ENCODE data around the gene IFNGR2. TPM values are rescaled to one million over a fixed set of nuclear protein-coding genes. Genes with fewer than 3 reads are reported as not detected.
"Not testable (repeated sequence)": the region's sequence is repeated elsewhere in the genome, so short reads cannot be mapped to it uniquely, and the experiment has no call there.

IFNGR2 gene
- total RNA-seq, 4 donors from 2014 or later: 25.4 to 67.6 (median 58.3) TPM

DNA sequence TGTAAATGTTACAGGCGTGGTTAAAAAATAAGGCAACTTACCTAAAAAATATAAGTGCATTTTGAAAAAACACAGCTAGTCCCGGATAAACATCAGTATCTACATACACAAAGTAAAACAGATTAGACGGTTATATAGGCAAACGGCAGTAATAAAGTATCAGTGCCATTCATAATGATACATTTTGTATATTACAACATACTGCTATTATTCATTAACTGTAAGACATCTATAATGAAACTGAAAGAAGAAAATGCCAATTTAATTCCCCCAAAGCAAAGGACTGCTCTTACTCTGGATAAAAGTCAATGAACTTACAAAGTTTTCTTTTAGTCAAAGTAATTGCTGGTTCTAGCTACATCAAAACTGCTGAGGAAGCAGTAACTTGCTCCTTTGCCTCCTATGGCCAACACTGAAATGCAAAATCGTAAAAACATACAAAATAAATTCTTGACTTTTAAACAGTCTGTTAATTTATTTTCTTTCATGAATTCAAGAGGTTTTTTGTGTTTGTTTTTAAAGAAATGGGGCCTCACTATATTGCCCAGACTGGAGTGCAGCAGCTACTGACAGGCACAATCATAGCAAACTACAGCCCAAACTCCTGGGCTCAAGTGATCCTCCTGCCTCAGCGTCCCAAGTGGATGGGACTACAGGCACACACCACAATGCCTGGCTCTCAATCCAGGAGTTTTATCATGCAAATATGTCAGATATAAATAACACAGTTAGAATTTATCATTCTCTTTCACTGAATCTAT lies 52.7 kb downstream of the IFNGR2 start:
- Histone ChIP-seq H3K27me3 (no peaks in the 10 kb centered on the region), H3K9me3 (no peaks in the 10 kb centered on the region), H3K4me3 (no peak overlapping the region), H3K27ac (no peak overlapping the region), H3K4me1 (no peaks in the 10 kb centered on the region), H3K36me3 (no peaks in the 10 kb centered on the region)
- TF ChIP-seq POLR2A (IDR thresholded peaks at IDR 0.05): no peak
- TF ChIP-seq, protein P1, sequence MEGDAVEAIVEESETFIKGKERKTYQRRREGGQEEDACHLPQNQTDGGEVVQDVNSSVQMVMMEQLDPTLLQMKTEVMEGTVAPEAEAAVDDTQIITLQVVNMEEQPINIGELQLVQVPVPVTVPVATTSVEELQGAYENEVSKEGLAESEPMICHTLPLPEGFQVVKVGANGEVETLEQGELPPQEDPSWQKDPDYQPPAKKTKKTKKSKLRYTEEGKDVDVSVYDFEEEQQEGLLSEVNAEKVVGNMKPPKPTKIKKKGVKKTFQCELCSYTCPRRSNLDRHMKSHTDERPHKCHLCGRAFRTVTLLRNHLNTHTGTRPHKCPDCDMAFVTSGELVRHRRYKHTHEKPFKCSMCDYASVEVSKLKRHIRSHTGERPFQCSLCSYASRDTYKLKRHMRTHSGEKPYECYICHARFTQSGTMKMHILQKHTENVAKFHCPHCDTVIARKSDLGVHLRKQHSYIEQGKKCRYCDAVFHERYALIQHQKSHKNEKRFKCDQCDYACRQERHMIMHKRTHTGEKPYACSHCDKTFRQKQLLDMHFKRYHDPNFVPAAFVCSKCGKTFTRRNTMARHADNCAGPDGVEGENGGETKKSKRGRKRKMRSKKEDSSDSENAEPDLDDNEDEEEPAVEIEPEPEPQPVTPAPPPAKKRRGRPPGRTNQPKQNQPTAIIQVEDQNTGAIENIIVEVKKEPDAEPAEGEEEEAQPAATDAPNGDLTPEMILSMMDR (IDR thresholded peaks at IDR 0.05): no peak
- intact Hi-C loops (cut with DNase I; ENCODE audit: low total_unique reads): no loop called here
- no peak for DNase-seq

- intact Hi-C loops (cut with DNase I; ENCODE audit: low total_unique reads): no loop called here
- TF ChIP-seq, protein P1 (IDR thresholded peaks at IDR 0.05): no peak
- no peak for TF ChIP-seq POLR2A (IDR thresholded peaks at IDR 0.05)
- Histone ChIP-seq H3K27me3 (no peaks in the 10 kb centered on the region), H3K4me1 (no peaks in the 10 kb centered on the region), H3K4me3 (no peak overlapping the region), H3K36me3 (no peaks in the 10 kb centered on the region), H3K27ac (no peak overlapping the region), H3K9me3 (no peaks in the 10 kb centered on the region)
- DNase-seq: no peak
Measured at GRCh38 chr21:33458861-33459260, 55.6 kb downstream of the IFNGR2 start.

GRCh38 chr21:33461538-33462250 lies 58.5 kb downstream of the IFNGR2 start:
- no peak for TF ChIP-seq POLR2A (IDR thresholded peaks at IDR 0.05)
- TF ChIP-seq, protein P1 (IDR thresholded peaks at IDR 0.05): no peak
- Histone ChIP-seq H3K9me3 (no peaks in the 10 kb centered on the region), H3K36me3 (no peaks in the 10 kb centered on the region), H3K4me1 (no peaks in the 10 kb centered on the region), H3K27me3 (no peaks in the 10 kb centered on the region), H3K4me3 (no peak overlapping the region), H3K27ac (no peak overlapping the region)
- no peak for DNase-seq
- intact Hi-C loops (cut with DNase I; ENCODE audit: low total_unique reads): no loop called here

DNA sequence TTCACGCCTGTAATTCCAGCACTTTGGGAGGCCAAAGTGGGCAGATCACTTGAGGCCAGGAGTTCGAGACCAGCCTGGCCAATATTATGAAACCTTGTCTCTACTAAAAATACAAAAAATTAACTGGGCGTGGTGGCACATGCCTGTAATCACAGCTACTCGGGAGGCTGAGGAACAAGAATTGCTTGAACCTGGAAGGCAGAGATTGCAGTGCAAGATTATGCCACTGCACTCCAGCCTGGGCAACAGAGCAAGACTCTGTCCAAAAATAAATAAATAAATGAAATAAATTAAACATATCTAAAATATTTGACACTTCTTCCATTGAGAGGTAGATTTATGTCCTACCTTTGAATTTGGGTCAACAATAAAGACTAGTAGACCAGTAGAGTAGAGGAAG lies 66.0 kb downstream of the IFNGR2 start:
- DNase-seq; H3K9me3 ChIP-seq; intact Hi-C loops (cut with DNase I; ENCODE audit: low total_unique reads); H3K27ac ChIP-seq; H3K4me1 ChIP-seq; H3K36me3 ChIP-seq; H3K27me3 ChIP-seq; H3K4me3 ChIP-seq: not testable (repeated sequence)

DNA sequence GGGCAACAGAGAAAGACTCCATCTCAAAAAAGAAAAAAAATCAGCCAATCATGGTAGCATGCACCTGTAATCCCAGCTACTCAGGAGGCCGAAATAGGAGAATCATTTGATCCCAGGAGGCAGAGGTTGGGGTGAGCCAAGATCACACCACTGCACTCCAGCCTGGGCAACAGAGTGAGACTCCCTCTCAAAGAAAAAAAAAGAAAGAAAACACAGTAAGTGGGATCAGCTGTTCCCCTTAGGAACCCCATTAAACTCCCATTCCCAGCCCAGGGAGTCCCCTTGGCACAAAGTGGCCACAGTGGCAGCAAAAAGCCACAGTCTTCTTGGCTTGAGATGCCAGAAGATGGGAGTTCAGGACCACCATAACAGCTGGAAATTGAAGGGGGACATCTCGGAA lies 67.5 kb downstream of the IFNGR2 start:
- Histone ChIP-seq H3K4me3 (no peak overlapping the region), H3K4me1 (no peaks in the 10 kb centered on the region), H3K9me3 (no peaks in the 10 kb centered on the region), H3K27ac (no peak overlapping the region), H3K27me3 (no peaks in the 10 kb centered on the region), H3K36me3 (no peaks in the 10 kb centered on the region)
- intact Hi-C loops (cut with DNase I; ENCODE audit: low total_unique reads): no loop called here
- no peak for DNase-seq
- no peak for TF ChIP-seq POLR2A (IDR thresholded peaks at IDR 0.05)
- TF ChIP-seq, protein P1 (IDR thresholded peaks at IDR 0.05): no peak
